Measurements from ENCODE around the gene CPT2.

GRCh38 chr1:53182111-53182593 is 14.5 kb upstream of the CPT2 start:
- TF ChIP-seq CTCF (IDR thresholded peaks at IDR 0.05) (peak; percentile 76 to 92 (median 88)), POLR2A (IDR thresholded peaks at IDR 0.05) (no peak)

Measured in Peyer's patch (tissue), 4 donors.